ENCODE measurements around the gene MPND. TPM values are rescaled to one million over a fixed set of nuclear protein-coding genes. Genes with fewer than 3 reads are reported as not detected.

Gene MPND
- total and polyA plus RNA-seq, 2 of the 13 experiments (the other 11 are each of a cell fraction or from before 2014, with no cell fraction given) = 10.8 to 15.8 TPM

DNA sequence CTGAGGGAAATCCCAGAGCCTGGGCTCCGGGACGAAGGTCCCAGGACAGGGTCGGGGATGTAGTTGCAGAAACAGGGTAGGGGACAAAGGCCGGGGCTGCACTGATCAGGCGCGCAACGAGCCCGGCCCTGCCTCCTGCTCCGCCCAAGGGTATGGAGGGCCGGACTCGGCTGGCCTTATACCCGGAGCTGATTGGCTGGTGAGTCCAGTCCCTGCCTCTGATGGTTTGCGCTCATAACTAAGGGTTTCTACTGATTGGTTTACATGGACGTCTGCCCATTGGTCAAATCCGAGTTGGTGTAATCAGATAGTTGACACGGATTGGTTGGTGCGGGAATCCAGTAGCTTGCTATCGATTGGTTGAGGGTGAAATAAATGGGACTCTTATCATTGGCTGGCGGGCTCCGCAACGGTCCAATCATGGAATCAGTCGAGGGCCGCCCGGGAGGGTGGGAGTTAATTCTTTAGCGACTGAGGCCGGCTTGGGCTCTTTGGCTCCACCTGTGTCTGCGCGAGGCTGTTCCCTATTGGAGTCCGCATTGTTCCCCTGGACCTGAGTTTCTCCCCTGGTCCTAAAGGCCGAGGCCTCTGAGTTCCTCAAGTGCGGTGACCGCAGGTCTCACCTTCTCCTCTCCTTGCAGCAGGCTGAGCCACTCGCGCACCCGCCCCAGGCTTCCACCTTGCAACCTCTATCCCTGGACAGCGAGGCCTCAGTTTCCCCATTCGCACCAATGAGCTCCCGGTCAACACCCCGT is 570 bp upstream of the MPND start (continued):
- TF ChIP-seq ZNF496 (CRISPR knock-in tag; IDR thresholded peaks at IDR 0.05; ENCODE audit: insufficient replicate concordance) (no peak), ATM (IDR thresholded peaks at IDR 0.05; ENCODE audit: borderline replicate concordance) (no peak), HOXA7 (CRISPR knock-in tag; IDR thresholded peaks at IDR 0.05) (no peak), U2AF1 (optimal IDR thresholded peaks at IDR 0.05; ENCODE audit: low read depth, low read length) (peak; percentile 32), AHR (CRISPR knock-in tag; IDR thresholded peaks at IDR 0.05) (no peak), KLF12 (CRISPR knock-in tag; IDR thresholded peaks at IDR 0.05; ENCODE audit: borderline replicate concordance) (peak; percentile 71), ZC3H4 (CRISPR knock-in tag; IDR thresholded peaks at IDR 0.05; ENCODE audit: borderline replicate concordance) (no peak), REL (CRISPR knock-in tag; conservative IDR thresholded peaks at IDR 0.05) (no peak), ZNF12 (CRISPR knock-in tag; IDR thresholded peaks at IDR 0.05) (no peak; the same call in 1 of the 2 replicates), ZNF7 (CRISPR knock-in tag; IDR thresholded peaks at IDR 0.05) (no peak), ZNF224 (CRISPR knock-in tag; IDR thresholded peaks at IDR 0.05) (peak; percentile 93; the same call in 1 of the 2 replicates), ISX (CRISPR knock-in tag; conservative IDR thresholded peaks at IDR 0.05) (no peak; the same call in 1 of the 2 replicates), ZNF792 (CRISPR knock-in tag; IDR thresholded peaks at IDR 0.05) (peak; percentile 78; the same call in 1 of the 2 replicates), MTA1 (CRISPR knock-in tag; IDR thresholded peaks at IDR 0.05; ENCODE audit: borderline replicate concordance) (no peak)
- TF ChIP-seq, protein P1, sequence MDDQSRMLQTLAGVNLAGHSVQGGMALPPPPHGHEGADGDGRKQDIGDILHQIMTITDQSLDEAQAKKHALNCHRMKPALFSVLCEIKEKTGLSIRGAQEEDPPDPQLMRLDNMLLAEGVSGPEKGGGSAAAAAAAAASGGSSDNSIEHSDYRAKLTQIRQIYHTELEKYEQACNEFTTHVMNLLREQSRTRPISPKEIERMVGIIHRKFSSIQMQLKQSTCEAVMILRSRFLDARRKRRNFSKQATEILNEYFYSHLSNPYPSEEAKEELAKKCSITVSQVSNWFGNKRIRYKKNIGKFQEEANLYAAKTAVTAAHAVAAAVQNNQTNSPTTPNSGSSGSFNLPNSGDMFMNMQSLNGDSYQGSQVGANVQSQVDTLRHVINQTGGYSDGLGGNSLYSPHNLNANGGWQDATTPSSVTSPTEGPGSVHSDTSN (CRISPR knock-in tag; IDR thresholded peaks at IDR 0.05; ENCODE audit: borderline replicate concordance) = no peak
- TF ChIP-seq, protein P2, sequence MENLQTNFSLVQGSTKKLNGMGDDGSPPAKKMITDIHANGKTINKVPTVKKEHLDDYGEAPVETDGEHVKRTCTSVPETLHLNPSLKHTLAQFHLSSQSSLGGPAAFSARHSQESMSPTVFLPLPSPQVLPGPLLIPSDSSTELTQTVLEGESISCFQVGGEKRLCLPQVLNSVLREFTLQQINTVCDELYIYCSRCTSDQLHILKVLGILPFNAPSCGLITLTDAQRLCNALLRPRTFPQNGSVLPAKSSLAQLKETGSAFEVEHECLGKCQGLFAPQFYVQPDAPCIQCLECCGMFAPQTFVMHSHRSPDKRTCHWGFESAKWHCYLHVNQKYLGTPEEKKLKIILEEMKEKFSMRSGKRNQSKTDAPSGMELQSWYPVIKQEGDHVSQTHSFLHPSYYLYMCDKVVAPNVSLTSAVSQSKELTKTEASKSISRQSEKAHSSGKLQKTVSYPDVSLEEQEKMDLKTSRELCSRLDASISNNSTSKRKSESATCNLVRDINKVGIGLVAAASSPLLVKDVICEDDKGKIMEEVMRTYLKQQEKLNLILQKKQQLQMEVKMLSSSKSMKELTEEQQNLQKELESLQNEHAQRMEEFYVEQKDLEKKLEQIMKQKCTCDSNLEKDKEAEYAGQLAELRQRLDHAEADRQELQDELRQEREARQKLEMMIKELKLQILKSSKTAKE (CRISPR knock-in tag; IDR thresholded peaks at IDR 0.05; ENCODE audit: borderline replicate concordance) = no peak
- TF ChIP-seq, protein P3, sequence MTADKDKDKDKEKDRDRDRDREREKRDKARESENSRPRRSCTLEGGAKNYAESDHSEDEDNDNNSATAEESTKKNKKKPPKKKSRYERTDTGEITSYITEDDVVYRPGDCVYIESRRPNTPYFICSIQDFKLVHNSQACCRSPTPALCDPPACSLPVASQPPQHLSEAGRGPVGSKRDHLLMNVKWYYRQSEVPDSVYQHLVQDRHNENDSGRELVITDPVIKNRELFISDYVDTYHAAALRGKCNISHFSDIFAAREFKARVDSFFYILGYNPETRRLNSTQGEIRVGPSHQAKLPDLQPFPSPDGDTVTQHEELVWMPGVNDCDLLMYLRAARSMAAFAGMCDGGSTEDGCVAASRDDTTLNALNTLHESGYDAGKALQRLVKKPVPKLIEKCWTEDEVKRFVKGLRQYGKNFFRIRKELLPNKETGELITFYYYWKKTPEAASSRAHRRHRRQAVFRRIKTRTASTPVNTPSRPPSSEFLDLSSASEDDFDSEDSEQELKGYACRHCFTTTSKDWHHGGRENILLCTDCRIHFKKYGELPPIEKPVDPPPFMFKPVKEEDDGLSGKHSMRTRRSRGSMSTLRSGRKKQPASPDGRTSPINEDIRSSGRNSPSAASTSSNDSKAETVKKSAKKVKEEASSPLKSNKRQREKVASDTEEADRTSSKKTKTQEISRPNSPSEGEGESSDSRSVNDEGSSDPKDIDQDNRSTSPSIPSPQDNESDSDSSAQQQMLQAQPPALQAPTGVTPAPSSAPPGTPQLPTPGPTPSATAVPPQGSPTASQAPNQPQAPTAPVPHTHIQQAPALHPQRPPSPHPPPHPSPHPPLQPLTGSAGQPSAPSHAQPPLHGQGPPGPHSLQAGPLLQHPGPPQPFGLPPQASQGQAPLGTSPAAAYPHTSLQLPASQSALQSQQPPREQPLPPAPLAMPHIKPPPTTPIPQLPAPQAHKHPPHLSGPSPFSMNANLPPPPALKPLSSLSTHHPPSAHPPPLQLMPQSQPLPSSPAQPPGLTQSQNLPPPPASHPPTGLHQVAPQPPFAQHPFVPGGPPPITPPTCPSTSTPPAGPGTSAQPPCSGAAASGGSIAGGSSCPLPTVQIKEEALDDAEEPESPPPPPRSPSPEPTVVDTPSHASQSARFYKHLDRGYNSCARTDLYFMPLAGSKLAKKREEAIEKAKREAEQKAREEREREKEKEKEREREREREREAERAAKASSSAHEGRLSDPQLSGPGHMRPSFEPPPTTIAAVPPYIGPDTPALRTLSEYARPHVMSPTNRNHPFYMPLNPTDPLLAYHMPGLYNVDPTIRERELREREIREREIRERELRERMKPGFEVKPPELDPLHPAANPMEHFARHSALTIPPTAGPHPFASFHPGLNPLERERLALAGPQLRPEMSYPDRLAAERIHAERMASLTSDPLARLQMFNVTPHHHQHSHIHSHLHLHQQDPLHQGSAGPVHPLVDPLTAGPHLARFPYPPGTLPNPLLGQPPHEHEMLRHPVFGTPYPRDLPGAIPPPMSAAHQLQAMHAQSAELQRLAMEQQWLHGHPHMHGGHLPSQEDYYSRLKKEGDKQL (CRISPR knock-in tag; IDR thresholded peaks at IDR 0.05; ENCODE audit: low read depth) = no peak
- TF ChIP-seq, protein P4, sequence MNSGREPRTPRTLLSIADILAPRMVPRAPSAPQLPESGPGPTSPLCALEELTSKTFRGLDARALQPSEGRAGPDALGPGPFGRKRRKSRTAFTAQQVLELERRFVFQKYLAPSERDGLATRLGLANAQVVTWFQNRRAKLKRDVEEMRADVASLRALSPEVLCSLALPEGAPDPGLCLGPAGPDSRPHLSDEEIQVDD (CRISPR knock-in tag; IDR thresholded peaks at IDR 0.05; ENCODE audit: borderline replicate concordance) = no peak

Measured in HepG2 (cell line).